NCI-H1092 treated with DMSO at 0.1 percent for 48 hours (cell line): ENCODE measurements around the gene VPS4B.
"Not testable (repeated sequence)": the region's sequence is repeated elsewhere in the genome, so short reads cannot be mapped to it uniquely, and the experiment has no call there.

ENCODE experiments used
- DNase-seq: peaks from one replicate; lab custom pipeline; 2025; lab: John Stamatoyannopoulos, UW

Gene VPS4B

GRCh38 chr18:63367053-63367953 lies 55.0 kb downstream of the VPS4B start, which contains the start of gene KDSR:
Gene KDSR, minus strand, starts transcription at chr18:63367206. Its CDS starts 88 bp downstream, at chr18:63367118.
- peak; percentile 99 for DNase-seq

GRCh38 chr18:63366213-63367052 lies 55.8 kb downstream of the VPS4B start:
- peak; percentile 36 for DNase-seq

GRCh38 chr18:63365876-63366212 lies 56.4 kb downstream of the VPS4B start:
- DNase-seq: no peak

GRCh38 chr18:63363951-63364350 lies 58.3 kb downstream of the VPS4B start:
- DNase-seq: no peak

- not testable (repeated sequence) for DNase-seq
These were observed 58.9 kb downstream of the VPS4B start for GRCh38 chr18:63363420-63363819.

GRCh38 chr18:63356272-63356896 lies 65.9 kb downstream of the VPS4B start:
- DNase-seq: no peak

- DNase-seq: no peak
These were observed 72.0 kb downstream of the VPS4B start for GRCh38 chr18:63350230-63350629.

GRCh38 chr18:63348508-63349136 lies 73.7 kb downstream of the VPS4B start:
- no peak for DNase-seq

- DNase-seq: no peak
These were observed 75.6 kb downstream of the VPS4B start for GRCh38 chr18:63346480-63347183.

GRCh38 chr18:63346031-63346430 lies 76.2 kb downstream of the VPS4B start:
- no peak for DNase-seq

GRCh38 chr18:63344918-63345317 lies 77.4 kb downstream of the VPS4B start:
- no peak for DNase-seq

GRCh38 chr18:63344263-63344662 lies 78.0 kb downstream of the VPS4B start:
- DNase-seq: no peak

- DNase-seq: peak; percentile 7
These were observed 80.1 kb downstream of the VPS4B start for GRCh38 chr18:63342206-63342605.

- DNase-seq: peak; percentile 27
These were observed 82.3 kb downstream of the VPS4B start for GRCh38 chr18:63339920-63340484.
